Measurements from ENCODE around the gene RNF123.

Gene RNF123

DNA sequence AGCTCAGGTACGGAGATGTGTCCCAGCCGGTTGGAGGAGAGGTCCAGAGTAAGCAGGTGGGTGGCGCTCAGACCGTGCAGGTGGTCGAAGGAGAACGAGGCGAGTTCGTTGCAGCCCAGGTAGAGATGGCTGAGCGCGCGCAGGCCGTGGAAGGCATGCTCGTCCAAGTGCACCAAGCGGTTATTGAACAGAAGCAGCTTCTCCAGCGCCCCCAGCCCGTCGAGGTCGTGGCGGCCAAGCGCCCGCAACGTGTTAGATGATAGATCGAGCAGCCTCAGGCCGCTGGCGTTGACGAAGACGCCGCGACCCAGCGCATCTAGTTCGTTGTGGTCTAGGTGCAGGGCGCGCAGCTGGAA lies 29.5 kb downstream of the RNF123 start:
- DNase-seq (ENCODE audit: low read depth in 1 of 2, low spot score in 1 of 2) = no peak
- no peak for TF ChIP-seq JUND (IDR thresholded peaks at IDR 0.05; ENCODE audit: low read depth)
- in situ Hi-C loops (cut with HindIII; ENCODE audit: low pct_unique_long_range_greater_than_20kb, low sequenced_read_pairs) = no loop called here

DNA sequence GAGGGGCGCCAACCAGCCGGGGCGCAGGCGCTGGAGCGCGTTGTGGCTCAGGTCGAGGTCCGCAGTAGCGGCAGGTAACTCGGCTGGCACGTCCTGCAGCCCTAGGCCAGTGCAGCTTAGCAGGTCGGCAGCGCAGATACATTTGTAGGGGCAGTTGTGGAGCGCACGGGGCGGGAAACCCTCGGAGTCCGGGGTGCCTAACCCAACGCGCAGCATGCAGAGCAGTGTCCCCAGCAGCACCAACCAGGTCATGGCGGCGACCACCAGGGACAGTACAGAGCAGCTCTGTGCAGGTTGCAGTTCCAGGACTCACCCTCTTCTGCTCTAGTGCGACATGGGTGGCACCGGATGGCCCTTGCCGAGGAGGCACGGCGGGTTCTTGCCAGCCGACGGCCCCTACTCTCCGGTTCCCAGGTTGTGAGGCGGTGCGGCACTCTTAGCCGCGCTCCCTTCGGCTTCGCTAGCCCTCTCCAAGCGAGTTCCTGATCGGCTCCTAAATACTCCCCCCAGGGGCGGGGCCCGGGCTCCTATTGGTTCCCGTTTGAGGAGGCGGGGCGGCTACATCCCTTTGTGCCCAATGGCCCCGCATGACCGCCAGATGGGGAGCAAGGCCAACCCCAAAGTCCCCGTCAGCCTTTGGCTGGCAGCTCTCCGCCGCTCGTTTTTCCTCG lies 30.0 kb downstream of the RNF123 start, which contains the start of gene AMIGO3:
TSS of gene AMIGO3 (minus strand) at position 471 of the 671 bp plus-strand sequence. CDS start at position 252, 219 bp downstream.
- in situ Hi-C loops (cut with HindIII; ENCODE audit: low pct_unique_long_range_greater_than_20kb, low sequenced_read_pairs) = no loop called here
- no peak for TF ChIP-seq JUND (IDR thresholded peaks at IDR 0.05; ENCODE audit: low read depth)
- DNase-seq (ENCODE audit: low read depth in 1 of 2, low spot score in 1 of 2) = peak; percentile 42 to 68

DNA sequence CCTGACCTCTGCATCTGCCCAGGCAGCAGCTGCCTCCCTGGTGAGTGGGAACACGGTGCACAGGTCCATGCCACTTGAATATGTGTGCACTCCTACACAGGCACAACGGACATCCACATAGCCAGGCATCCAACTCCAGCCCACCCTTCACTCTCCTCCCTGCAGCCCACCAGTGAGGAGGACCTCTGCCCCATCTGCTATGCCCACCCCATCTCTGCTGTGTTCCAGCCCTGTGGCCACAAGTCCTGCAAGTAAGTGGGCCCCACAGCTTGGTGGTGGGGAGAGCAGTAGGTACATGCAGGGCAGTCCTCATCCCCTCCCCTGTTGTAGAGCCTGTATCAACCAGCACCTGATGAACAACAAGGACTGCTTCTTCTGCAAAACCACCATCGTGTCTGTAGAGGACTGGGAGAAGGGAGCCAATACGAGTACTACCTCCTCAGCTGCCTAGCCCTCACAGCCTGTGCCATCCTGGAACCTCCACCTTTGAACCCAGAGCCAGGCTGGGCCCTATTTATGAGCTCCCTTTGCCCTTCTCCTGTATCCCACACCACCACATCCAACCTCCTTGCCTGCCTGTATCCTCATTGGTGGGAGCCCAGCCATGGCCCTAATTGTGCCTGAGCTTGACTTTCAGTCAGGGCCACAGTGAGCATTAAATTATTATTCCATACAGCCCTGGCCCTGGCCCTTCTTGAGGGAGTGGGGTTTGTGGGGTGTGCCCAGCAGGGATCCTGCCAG lies 31.7 kb downstream of the RNF123 start:
- no peak for DNase-seq (ENCODE audit: low read depth in 1 of 2, low spot score in 1 of 2)
- in situ Hi-C loops (cut with HindIII; ENCODE audit: low pct_unique_long_range_greater_than_20kb, low sequenced_read_pairs) = no loop called here
- no peak for TF ChIP-seq JUND (IDR thresholded peaks at IDR 0.05; ENCODE audit: low read depth)

DNA sequence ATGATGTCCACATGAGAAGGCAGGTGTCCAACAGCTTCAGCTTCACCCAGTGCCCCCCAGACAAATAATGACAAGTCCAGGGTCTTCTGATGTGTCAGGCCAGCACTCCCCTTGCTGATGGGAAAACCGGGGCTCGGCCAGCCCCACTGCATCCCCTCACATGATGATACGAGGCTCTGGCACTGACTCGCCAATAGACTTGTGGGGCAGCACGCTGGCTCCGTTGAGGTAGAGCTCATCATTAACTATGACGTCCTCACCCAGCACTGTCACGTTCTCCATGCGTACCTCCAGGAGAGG lies 32.2 kb downstream of the RNF123 start:
- no peak for DNase-seq (ENCODE audit: low read depth in 1 of 2, low spot score in 1 of 2)
- no peak for TF ChIP-seq JUND (IDR thresholded peaks at IDR 0.05; ENCODE audit: low read depth)
- in situ Hi-C loops (cut with HindIII; ENCODE audit: low pct_unique_long_range_greater_than_20kb, low sequenced_read_pairs) = no loop called here

DNA sequence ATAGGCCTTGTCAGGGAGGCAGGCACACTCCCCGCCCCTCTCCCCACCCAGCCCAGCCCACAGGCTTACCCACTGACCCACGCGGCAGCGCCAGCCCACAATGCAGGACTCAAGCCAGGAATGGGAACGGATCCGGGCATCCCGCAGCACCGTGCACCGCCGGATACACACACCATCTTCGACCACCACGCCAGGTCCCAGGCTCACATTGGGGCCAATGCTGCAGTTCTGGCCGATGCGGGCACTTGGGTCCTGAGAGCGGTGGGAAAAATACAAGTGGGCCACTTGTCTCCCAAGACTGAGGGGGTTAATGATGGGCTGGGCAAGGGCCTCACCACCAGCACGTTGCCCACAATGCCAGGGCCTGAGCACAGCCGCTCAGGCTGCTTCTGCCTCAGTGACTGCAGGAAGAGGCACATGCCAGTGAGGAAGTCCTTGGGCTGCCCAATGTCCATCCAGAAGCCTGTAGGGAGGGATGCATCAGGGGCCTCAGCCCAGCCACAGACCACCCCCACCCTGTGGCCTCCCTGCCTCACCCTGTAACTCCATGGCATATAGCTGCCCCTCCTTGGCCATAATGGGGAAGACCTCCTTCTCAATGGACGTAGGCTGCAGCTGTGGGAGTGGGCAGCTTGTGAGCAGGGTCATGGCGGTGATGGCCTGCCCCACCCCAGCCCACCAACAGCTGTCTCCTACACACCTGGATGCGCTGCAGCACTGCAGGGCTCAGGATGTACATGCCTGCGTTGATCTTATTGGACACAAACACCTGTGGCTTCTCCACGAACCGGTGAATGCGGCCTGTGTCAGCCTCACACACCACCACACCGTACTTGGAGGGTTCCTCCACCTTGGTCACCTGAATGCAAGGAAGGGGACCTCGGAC lies 32.8 kb downstream of the RNF123 start:
- no peak for TF ChIP-seq JUND (IDR thresholded peaks at IDR 0.05; ENCODE audit: low read depth)
- in situ Hi-C loops (cut with HindIII; ENCODE audit: low pct_unique_long_range_greater_than_20kb, low sequenced_read_pairs) = no loop called here
- DNase-seq (ENCODE audit: low read depth in 1 of 2, low spot score in 1 of 2) = no peak

DNA sequence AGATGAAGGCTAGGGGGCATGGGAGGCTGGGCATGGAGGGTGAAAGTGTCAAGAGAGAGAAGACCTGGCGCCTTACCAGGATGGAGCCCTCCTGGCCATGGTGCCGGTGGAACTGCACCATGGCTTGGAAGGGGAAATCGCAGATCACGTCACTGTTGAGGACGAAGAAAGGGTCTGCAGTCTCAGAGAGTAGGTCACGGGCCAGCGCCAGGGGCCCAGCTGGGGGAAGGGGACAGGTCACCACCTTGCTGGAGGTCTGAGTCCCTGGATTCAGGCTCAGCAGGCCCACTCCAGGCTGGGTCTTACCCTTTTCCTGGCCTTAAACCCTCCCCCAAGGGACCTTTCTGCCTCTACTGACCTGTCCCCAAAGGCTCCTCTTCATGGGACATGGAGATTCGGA lies 33.5 kb downstream of the RNF123 start:
- in situ Hi-C loops (cut with HindIII; ENCODE audit: low pct_unique_long_range_greater_than_20kb, low sequenced_read_pairs) = no loop called here
- TF ChIP-seq JUND (IDR thresholded peaks at IDR 0.05; ENCODE audit: low read depth) = no peak
- DNase-seq (ENCODE audit: low read depth in 1 of 2, low spot score in 1 of 2) = no peak

DNA sequence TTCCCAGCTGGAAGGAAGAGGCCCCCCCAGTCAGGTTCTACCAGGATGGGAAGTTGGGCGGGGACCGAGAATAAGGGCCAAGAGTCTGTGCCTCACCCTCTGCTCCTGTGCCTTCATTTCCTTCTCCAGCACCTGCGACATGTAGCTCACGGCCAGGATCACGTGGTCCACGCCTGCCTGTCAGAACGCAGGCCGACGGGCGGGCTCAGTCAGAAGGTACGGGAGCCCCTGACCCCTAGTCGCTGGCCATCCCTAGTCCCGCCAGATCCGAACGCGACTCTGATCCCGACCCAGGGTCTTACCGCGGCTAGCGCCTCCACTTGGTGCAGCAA lies 33.9 kb downstream of the RNF123 start:
- in situ Hi-C loops (cut with HindIII; ENCODE audit: low pct_unique_long_range_greater_than_20kb, low sequenced_read_pairs) = no loop called here
- TF ChIP-seq JUND (IDR thresholded peaks at IDR 0.05; ENCODE audit: low read depth) = no peak

DNA sequence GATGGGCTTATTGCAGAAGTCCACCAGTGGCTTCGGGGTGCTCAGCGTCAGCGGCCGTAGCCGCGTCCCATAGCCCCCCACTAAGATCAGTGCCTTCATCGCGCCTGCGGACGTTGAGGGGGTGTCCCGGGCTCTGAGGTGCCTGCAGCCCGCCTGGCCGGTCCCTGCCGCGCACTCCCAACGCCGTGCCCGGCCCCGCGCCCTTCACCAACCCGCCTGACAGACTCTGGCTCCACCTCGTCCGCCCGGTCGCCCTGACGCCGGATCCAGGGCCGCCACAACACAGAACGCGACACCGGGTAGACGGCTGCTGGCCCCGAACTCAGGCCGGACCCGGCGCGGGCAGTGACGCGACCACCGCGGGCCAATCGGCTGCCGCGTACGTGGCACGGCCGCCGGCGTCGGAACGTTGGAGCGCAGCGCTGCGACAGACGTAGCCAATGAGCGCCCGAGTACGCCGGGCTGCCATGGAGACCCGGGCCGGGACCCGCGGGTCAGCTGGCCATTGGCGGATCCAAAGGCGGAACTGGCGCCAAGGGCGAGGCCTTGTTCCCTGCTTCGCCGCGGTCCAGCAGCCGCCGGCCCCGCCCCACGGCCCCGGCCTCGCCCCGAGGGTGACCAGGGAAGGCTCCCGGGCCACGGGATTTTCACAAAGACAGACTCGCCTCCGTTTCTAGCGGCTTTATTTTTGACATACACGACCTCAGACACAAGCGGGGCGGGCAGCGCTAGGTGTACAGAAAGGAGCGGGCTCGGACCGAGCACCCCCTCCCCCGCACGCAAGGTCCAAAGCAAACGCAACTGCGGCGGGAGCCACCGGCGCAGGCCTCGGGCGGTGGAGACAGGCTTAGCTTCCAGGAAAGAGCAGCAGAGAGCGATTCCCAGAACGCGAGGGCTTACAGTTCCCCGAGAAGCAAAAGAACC lies 34.5 kb downstream of the RNF123 start, which contains the start of gene GMPPB:
TSS of gene GMPPB (minus strand) at position 324 of the 924 bp plus-strand sequence. CDS start at position 99, 225 bp downstream.
- DNase-seq (ENCODE audit: low read depth in 1 of 2, low spot score in 1 of 2) = peak; percentile 96 to 97
- in situ Hi-C loops (cut with HindIII; ENCODE audit: low pct_unique_long_range_greater_than_20kb, low sequenced_read_pairs) = no loop called here
- TF ChIP-seq JUND (IDR thresholded peaks at IDR 0.05; ENCODE audit: low read depth) = no peak

More for the DNA sequence above, 33.9 kb downstream of the RNF123 start:
- peak; percentile 67 to 72 for DNase-seq (ENCODE audit: low read depth in 1 of 2, low spot score in 1 of 2)

DNA sequence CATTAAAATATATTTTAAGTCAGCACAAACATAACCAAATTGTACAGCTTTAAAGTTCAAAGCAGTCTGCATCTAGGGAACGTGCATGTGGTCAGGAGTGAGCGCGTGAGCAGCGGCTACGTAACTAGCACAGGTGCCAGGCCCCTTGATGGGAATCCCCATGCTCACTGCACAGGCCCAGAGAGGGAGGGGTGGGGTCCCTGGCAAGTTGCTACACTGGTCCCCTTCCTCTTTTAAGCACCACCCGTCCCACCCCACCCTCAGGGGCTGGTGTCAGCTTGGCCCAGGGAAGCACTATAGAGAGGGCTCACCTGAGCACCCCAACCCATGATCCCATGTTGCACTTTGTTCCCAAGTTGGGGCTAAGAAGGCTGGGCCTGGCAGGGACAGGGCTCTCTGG lies 35.2 kb downstream of the RNF123 start:
- DNase-seq (ENCODE audit: low read depth in 1 of 2, low spot score in 1 of 2) = no peak
- in situ Hi-C loops (cut with HindIII; ENCODE audit: low pct_unique_long_range_greater_than_20kb, low sequenced_read_pairs) = no loop called here
- no peak for TF ChIP-seq JUND (IDR thresholded peaks at IDR 0.05; ENCODE audit: low read depth)

DNA sequence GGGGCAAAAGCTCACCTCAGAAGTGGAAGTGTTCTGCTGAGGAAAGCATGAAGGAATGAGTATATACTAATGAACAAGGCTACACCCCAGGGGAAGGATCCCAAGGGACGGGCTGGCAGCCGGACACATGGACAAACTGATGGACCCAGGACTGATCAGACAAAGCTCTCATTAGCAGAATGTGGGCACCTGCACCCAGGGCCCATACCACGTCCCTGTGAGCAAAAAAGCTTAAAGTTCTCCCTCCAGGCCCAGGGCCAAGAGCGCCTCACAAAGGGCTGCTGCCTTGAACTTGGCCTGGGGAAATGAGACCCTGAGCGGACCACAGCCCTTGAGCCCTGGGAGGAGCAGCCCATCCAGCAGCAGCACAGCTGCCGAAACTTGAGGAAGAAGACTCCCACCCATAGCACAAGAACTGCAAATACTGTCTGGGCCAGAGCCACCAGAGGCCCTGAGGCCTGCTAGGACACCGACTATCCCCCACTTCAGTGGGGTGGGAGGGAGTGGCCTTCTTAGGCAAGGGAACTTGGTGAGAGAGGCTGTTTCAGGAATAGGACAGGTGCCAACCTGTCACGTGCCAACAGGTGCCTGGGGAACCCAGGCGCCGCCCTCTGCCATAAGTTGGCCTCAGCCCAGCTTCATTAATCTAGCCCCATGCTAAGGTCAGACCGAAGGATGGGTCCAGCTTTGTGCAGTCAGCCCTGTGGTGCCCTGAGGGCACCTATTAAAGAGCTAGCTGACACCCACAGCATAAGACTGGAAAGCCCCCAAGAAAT lies 36.7 kb downstream of the RNF123 start:
- no peak for TF ChIP-seq JUND (IDR thresholded peaks at IDR 0.05; ENCODE audit: low read depth)
- in situ Hi-C loops (cut with HindIII; ENCODE audit: low pct_unique_long_range_greater_than_20kb, low sequenced_read_pairs) = no loop called here
- no peak for DNase-seq (ENCODE audit: low read depth in 1 of 2, low spot score in 1 of 2)

DNA sequence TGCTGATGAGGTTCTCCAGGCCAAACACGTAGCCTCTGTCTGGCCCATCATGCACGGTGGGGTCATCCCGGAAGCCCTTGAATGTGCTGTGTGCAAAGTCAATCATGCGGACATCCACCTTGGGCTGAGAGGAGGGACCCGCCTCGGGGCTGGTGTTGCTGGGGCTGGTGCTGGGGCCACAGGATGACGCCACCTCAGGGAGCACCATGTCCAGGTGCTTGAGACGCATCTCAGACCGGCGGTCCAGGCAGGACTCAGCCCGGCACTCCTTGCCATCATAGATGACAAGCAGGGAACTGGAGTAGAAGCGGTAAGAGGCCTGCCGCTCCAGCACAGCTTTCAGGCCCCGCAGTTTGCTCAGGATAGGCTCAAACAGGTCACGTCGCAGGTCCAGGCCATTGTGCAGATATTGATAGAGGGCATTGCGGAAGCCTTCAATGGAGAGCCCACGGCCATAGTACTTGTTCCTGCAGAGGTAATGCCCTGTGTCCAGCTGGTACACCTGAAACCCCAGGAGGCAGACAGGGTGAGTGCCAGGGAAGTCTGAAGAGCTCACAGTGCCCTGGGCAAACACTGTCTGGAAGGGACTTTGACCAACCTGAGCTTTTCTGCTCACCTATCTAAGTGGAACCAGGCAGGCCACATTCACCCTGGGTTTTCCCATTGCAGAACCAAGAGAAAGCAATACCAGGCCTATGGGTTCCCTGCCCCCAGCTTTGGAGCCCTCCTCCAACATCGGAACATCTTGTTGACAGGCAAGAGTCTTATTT lies 38.0 kb downstream of the RNF123 start:
- TF ChIP-seq JUND (IDR thresholded peaks at IDR 0.05; ENCODE audit: low read depth) = no peak
- in situ Hi-C loops (cut with HindIII; ENCODE audit: low pct_unique_long_range_greater_than_20kb, low sequenced_read_pairs) = no loop called here

More for the DNA sequence above, 38.0 kb downstream of the RNF123 start:
- no peak for DNase-seq (ENCODE audit: low read depth in 1 of 2, low spot score in 1 of 2)

All from T47D (cell line).